H1 (cell line): ENCODE measurements around the gene AKR1C2. TPM values are rescaled to one million over a fixed set of nuclear protein-coding genes. Genes with fewer than 3 reads are reported as not detected.
"Not testable (repeated sequence)": the region's sequence is repeated elsewhere in the genome, so short reads cannot be mapped to it uniquely, and the experiment has no call there.

Source experiments
- CTCF ChIA-PET: fragments of 300-600 bp; sonication (Branson Sonifier 250); formaldehyde crosslinking; loops from one replicate; lab custom pipeline; 2021; ENCODE audit not compliant: partially characterized antibody; lab: Charles Lee
- POLR2A ChIA-PET: fragments of 300-600 bp; sonication (Branson Sonifier 250); formaldehyde crosslinking; loops from one replicate; lab custom pipeline; 2021; ENCODE audit warnings: inconsistent platforms; ENCODE audit not compliant: partially characterized antibody; lab: Charles Lee
- DNase-seq, 2 experiments: peaks; one replicate each; pipeline versions ENCODE4 v3.0.0 to v3.0.0-alpha.2; 2010 to 2022; ENCODE audit warnings: low spot score in 2 of 2, low read depth in 1 of 2, mixed read lengths in 1 of 2
- FAIRE-seq: peaks from 2 replicates; lab custom pipeline; 2011; peaks lifted over from hg19 to GRCh38; lab: Jason Lieb, UNC
- H2AFZ ChIP-seq: 2 replicates; pipeline ENCODE4 v1.8.1; 2012; ENCODE audit warnings: low read length, inconsistent platforms
- H2AK5ac ChIP-seq: 2 replicates; pipeline ENCODE4 v1.6.1; 2013; ENCODE audit warnings: low read depth, low read length
- H2BK120ac ChIP-seq: replicated peaks from 2 replicates; pipeline ENCODE3; 2013; ENCODE audit warnings: low read depth, low read length, inconsistent platforms
- H2BK12ac ChIP-seq: 2 replicates; pipeline ENCODE4 v1.6.1; 2013; ENCODE audit warnings: low read depth, low read length
- H2BK15ac ChIP-seq: 2 replicates; pipeline ENCODE4 v1.6.1; 2013; ENCODE audit warnings: low read length
- H2BK20ac ChIP-seq: 2 replicates; pipeline ENCODE4 v1.6.1; 2013; ENCODE audit warnings: low read length
- H2BK5ac ChIP-seq: 2 replicates; pipeline ENCODE4 v1.6.1; 2013; ENCODE audit warnings: low read depth, low read length
- H3K14ac ChIP-seq: 2 replicates; pipeline ENCODE4 v1.6.1; 2013; ENCODE audit warnings: inconsistent platforms; ENCODE audit not compliant: insufficient read length
- H3K18ac ChIP-seq: 2 replicates; pipeline ENCODE4 v1.6.1; 2013; ENCODE audit warnings: low read length; ENCODE audit errors: extremely low read depth
- H3K23ac ChIP-seq: 2 replicates; pipeline ENCODE4 v1.6.1; 2013; ENCODE audit warnings: inconsistent platforms; ENCODE audit not compliant: insufficient read length
- H3K23me2 ChIP-seq: 2 replicates; pipeline ENCODE4 v1.6.1; 2013; ENCODE audit warnings: low read depth, low read length
- H3K27ac ChIP-seq: 2 replicates; pipeline ENCODE4 v1.6.1; 2011; ENCODE audit warnings: low read depth, low read length, inconsistent platforms
- H3K27me3 ChIP-seq, 4 experiments: replicated peaks in 1 of 4; 1 replicate in 1 of 4; 2 replicates in 3 of 4; pipeline versions ENCODE4 v1.6.1 to v1.8.1; 2011 to 2013; ENCODE audit warnings: low read length in 3 of 4, mild to moderate bottlenecking in 3 of 4, inconsistent platforms in 2 of 4, mixed read lengths in 2 of 4, moderate library complexity in 1 of 4; ENCODE audit not compliant: control insufficient read depth in 3 of 4, insufficient read depth in 3 of 4; ENCODE audit errors: extremely low read depth in 1 of 4
- H3K36me3 ChIP-seq, 4 experiments: 2 replicates each; pipeline versions ENCODE4 v1.6.1 to v1.8.1; 2011 to 2013; ENCODE audit warnings: mild to moderate bottlenecking in 4 of 4, low read length in 3 of 4, moderate library complexity in 2 of 4, control low read depth in 1 of 4, inconsistent platforms in 1 of 4; ENCODE audit not compliant: insufficient read depth in 4 of 4, control insufficient read depth in 2 of 4
- H3K4ac ChIP-seq: replicated peaks from 2 replicates; pipeline ENCODE3; 2013; ENCODE audit warnings: low read length, low read depth, mixed read lengths, inconsistent platforms; ENCODE audit not compliant: insufficient read length
- H3K4me1 ChIP-seq, 4 experiments: replicated peaks in 1 of 4; 1 replicate in 1 of 4; 2 replicates in 3 of 4; pipeline versions ENCODE4 v1.6.1 to v1.8.1; 2011 to 2013; ENCODE audit warnings: low read length in 3 of 4, inconsistent platforms in 2 of 4, mixed read lengths in 1 of 4; ENCODE audit not compliant: insufficient read depth in 4 of 4, control insufficient read depth in 3 of 4
- H3K4me2 ChIP-seq, 2 experiments: 2 replicates each; pipeline versions ENCODE4 v1.6.1 to v1.8.1; 2011 to 2013; ENCODE audit warnings: low read depth in 2 of 2, low read length in 2 of 2, control low read depth in 1 of 2, inconsistent platforms in 1 of 2, mild to moderate bottlenecking in 1 of 2; ENCODE audit not compliant: insufficient read depth in 1 of 2
- H3K4me3 ChIP-seq, 4 experiments: fragments of 200-600, 300-600 bp in 1 of 4; sonication (generic), shearing (Covaris generic), sonication (Bioruptor Twin) in 1 of 4; 2 replicates each; pipeline versions ENCODE4 v1.5.1 to v1.8.1; 2011 to 2016; ENCODE audit warnings: low read length in 4 of 4, low read depth in 3 of 4, control low read depth in 2 of 4, inconsistent platforms in 2 of 4, mild to moderate bottlenecking in 2 of 4, mixed read lengths in 1 of 4, moderate library complexity in 1 of 4; ENCODE audit not compliant: insufficient read depth in 2 of 4; ENCODE audit errors: extremely low read depth in 1 of 4
- H3K56ac ChIP-seq: replicated peaks from 2 replicates; pipeline ENCODE3; 2013; ENCODE audit warnings: low read depth, mild to moderate bottlenecking, mixed read lengths, low read length, inconsistent platforms; ENCODE audit not compliant: insufficient read length
- H3K79me1 ChIP-seq: 2 replicates; pipeline ENCODE4 v1.6.1; 2013; ENCODE audit warnings: low read depth, low read length, control low read depth
- H3K79me2 ChIP-seq, 2 experiments: 2 replicates each; pipeline versions ENCODE4 v1.6.1 to v1.8.1; 2012 to 2013; ENCODE audit warnings: low read length in 2 of 2, mild to moderate bottlenecking in 2 of 2, inconsistent platforms in 1 of 2; ENCODE audit not compliant: insufficient read depth in 2 of 2, control insufficient read depth in 1 of 2
- H3K9ac ChIP-seq, 4 experiments: replicated peaks in 1 of 4; 1 replicate in 1 of 4; 2 replicates in 3 of 4; pipeline versions ENCODE4 v1.6.1 to v1.8.1; 2011 to 2013; ENCODE audit warnings: low read depth in 3 of 4, low read length in 3 of 4, control low read depth in 2 of 4, mild to moderate bottlenecking in 2 of 4, moderate library complexity in 2 of 4, inconsistent platforms in 1 of 4; ENCODE audit errors: extremely low read depth in 1 of 4
- H3K9me3 ChIP-seq, 2 experiments: 2 replicates each; pipeline versions ENCODE4 v1.6.1 to v1.8.1; 2012 to 2013; ENCODE audit warnings: mild to moderate bottlenecking in 2 of 2, moderate library complexity in 2 of 2, control low read depth in 1 of 2, inconsistent platforms in 1 of 2, low read depth in 1 of 2, low read length in 1 of 2, mixed read lengths in 1 of 2; ENCODE audit not compliant: insufficient read depth in 2 of 2
- H4K20me1 ChIP-seq, 2 experiments: replicated peaks in 1 of 2; 2 replicates each; pipeline versions ENCODE3 to v1.8.1; 2011 to 2013; ENCODE audit warnings: inconsistent platforms in 2 of 2, low read length in 2 of 2, mild to moderate bottlenecking in 1 of 2; ENCODE audit not compliant: insufficient read depth in 2 of 2, control insufficient read depth in 1 of 2
- H4K5ac ChIP-seq: 2 replicates; pipeline ENCODE4 v1.6.1; 2013; ENCODE audit warnings: low read length, low read depth, mixed read lengths, inconsistent platforms; ENCODE audit not compliant: insufficient read length
- H4K8ac ChIP-seq: 2 replicates; pipeline ENCODE4 v1.8.0; 2013; ENCODE audit warnings: mild to moderate bottlenecking, moderate library complexity, low read length, inconsistent platforms; ENCODE audit not compliant: insufficient read depth; ENCODE audit errors: extremely low read depth
- H4K91ac ChIP-seq: replicated peaks from 2 replicates; pipeline ENCODE3; 2013; ENCODE audit warnings: low read length, mixed read lengths, inconsistent platforms; ENCODE audit not compliant: insufficient read length
- WGBS, 2 experiments: shearing (Covaris generic) in 1 of 2; methylation state at CpG; one replicate each; pipeline versions ENCODE4 v1.1.6 to v1.1.7; 2013 to 2015; ENCODE audit warnings: low lambda C conversion rate in 2 of 2, mixed read lengths in 2 of 2, inconsistent platforms in 1 of 2, low coverage in 1 of 2, missing lambda C conversion rate in 1 of 2; ENCODE audit not compliant: insufficient replicate concordance in 2 of 2, insufficient coverage in 1 of 2, insufficient read length in 1 of 2; ENCODE audit errors: extremely low coverage in 1 of 2, missing lambda C conversion rate in 1 of 2; 5-methylcytosine and 5-hydroxymethylcytosine counted together
- polyA plus RNA-seq, 7 experiments: library from polyadenylated mRNA; depleted of rRNA in 3 of 7; stranded (reverse) in 5 of 7; unstranded in 2 of 7; fragments of >200 nt in 5 of 7; fragments of 200-250 nt in 2 of 7; gene quantifications; 1 replicate in 5 of 7; 2 replicates in 1 of 7; 4 replicates in 1 of 7; pipeline versions ENCODE4 v1.2.1 to v1.2.3, GENCODE V29; 2011 to 2013; ENCODE audit warnings: missing spikeins in 2 of 7, mixed read lengths in 2 of 7
- total RNA-seq: library from RNA; stranded (reverse); fragmentation: NEBNext Ultra II Directional; extraction: Animal tissue kit (Norgen Biotek cat#: 25700); gene quantifications from 2 replicates; pipeline ENCODE4 v1.2.1, GENCODE V29; 2021

AKR1C2 gene
- total and polyA plus RNA-seq, 2 of the 8 experiments (the other 6 are each of a cell fraction or from before 2014, with no cell fraction given), result 0.77 to 1.2 TPM

GRCh38 chr10:5032444-5032843 lies 28.8 kb upstream of the AKR1C2 start:
- H3K9ac ChIP-seq, H3K4me1 ChIP-seq, H2BK12ac ChIP-seq, H3K4ac ChIP-seq, H2BK5ac ChIP-seq, H3K18ac ChIP-seq, H3K14ac ChIP-seq, H4K91ac ChIP-seq, H2BK20ac ChIP-seq, H3K79me1 ChIP-seq, FAIRE-seq, H2BK15ac ChIP-seq, H2AK5ac ChIP-seq, H3K4me3 ChIP-seq, H3K9me3 ChIP-seq, H2AFZ ChIP-seq, H3K23ac ChIP-seq, H4K5ac ChIP-seq, H3K36me3 ChIP-seq, H3K56ac ChIP-seq, H3K23me2 ChIP-seq, H3K27ac ChIP-seq, DNase-seq, H4K8ac ChIP-seq, H4K20me1 ChIP-seq, H2BK120ac ChIP-seq, H3K4me2 ChIP-seq, H3K79me2 ChIP-seq, H3K27me3 ChIP-seq: not testable (repeated sequence)
- ChIA-PET POLR2A (interaction anchor here (1.4 kb wide), 1 partner anchor 48 kb away, joined by 3 read pairs; no protein-coding TSS in a partner anchor), CTCF (interaction anchor here (0.6 to 2.6 kb wide), 3 partner anchors 183 to 319 kb away, joined by 3 to 8 read pairs (median 3); no protein-coding TSS in a partner anchor)
- WGBS, 2 experiments, result 91% methylated on average over 18 of the region's 22 CpGs; no CpG with 5 or more reads in 1 of the 2 experiments

- CTCF ChIA-PET, result interaction anchor here (2.6 kb wide), 1 partner anchor 182 kb away, joined by 8 read pairs; no protein-coding TSS in a partner anchor
- POLR2A ChIA-PET, result interaction anchor here (1.4 kb wide), 1 partner anchor 48 kb away, joined by 3 read pairs; no protein-coding TSS in a partner anchor
These were observed 27.9 kb upstream of the AKR1C2 start for GRCh38 chr10:5031588-5031987.

More at GRCh38 chr10:5031588-5031987, 27.9 kb upstream of the AKR1C2 start:
- H3K27ac ChIP-seq, H3K79me1 ChIP-seq, FAIRE-seq, H3K36me3 ChIP-seq, H2BK12ac ChIP-seq, H3K56ac ChIP-seq, H3K4ac ChIP-seq, H3K23me2 ChIP-seq, H3K9me3 ChIP-seq, H3K4me1 ChIP-seq, H2AFZ ChIP-seq, H3K9ac ChIP-seq, H3K27me3 ChIP-seq, H2BK5ac ChIP-seq, H3K4me2 ChIP-seq, H2BK20ac ChIP-seq, H3K4me3 ChIP-seq, H4K91ac ChIP-seq, H4K5ac ChIP-seq, H2AK5ac ChIP-seq, H3K14ac ChIP-seq, H2BK120ac ChIP-seq, H4K8ac ChIP-seq, H3K23ac ChIP-seq, H2BK15ac ChIP-seq, H4K20me1 ChIP-seq, H3K79me2 ChIP-seq, H3K18ac ChIP-seq, DNase-seq: not testable (repeated sequence)
- WGBS, 2 experiments, result 80% methylated on average over 4 of the region's 4 CpGs; no CpG with 5 or more reads in 1 of the 2 experiments
